ENCODE results near the gene ADARB1. TPM values are rescaled to one million over a fixed set of nuclear protein-coding genes. Genes with fewer than 3 reads are reported as not detected.

ADARB1 gene
- total RNA-seq, 1 donor = 2.1 TPM

- no peak for TF ChIP-seq CTCF (IDR thresholded peaks at IDR 0.05; ENCODE audit: insufficient read depth, low read length)
- H3K4me3 ChIP-seq (ENCODE audit: low read depth, low read length) = no peak overlapping the region
- DNase-seq (ENCODE audit: low read depth) = no peak
Observed at GRCh38 chr21:45267390-45267760, 193.0 kb downstream of the ADARB1 start.

GRCh38 chr21:45269861-45270260 is 195.5 kb downstream of the ADARB1 start:
- no peak overlapping the region for H3K4me3 ChIP-seq (ENCODE audit: low read depth, low read length)
- no peak for DNase-seq (ENCODE audit: low read depth)
- no peak for TF ChIP-seq CTCF (IDR thresholded peaks at IDR 0.05; ENCODE audit: insufficient read depth, low read length)

- no peak for TF ChIP-seq CTCF (IDR thresholded peaks at IDR 0.05; ENCODE audit: insufficient read depth, low read length)
- H3K4me3 ChIP-seq (ENCODE audit: low read depth, low read length) = no peak overlapping the region
- no peak for DNase-seq (ENCODE audit: low read depth)
Observed at GRCh38 chr21:45270306-45270821, 196.0 kb downstream of the ADARB1 start.

Other genes starting within 250 kb of the ADARB1 start
- 226 and 233 TPM in 2 replicates for gene PTTG1IP, start 200.9 kb upstream of the ADARB1 start, total RNA-seq (ENCODE audit: low replicate concordance)
- 0.09 TPM in 1 of 2 replicates, not detected in the other for gene ITGB2, start 153.7 kb upstream of the ADARB1 start, total RNA-seq (ENCODE audit: low replicate concordance)
- 6.0 and 7.4 TPM in 2 replicates for gene SLX9, start 134.6 kb upstream of the ADARB1 start, total RNA-seq (ENCODE audit: low replicate concordance)
- gene POFUT2, start 213.3 kb downstream of the ADARB1 start, total RNA-seq (ENCODE audit: low replicate concordance) = 23.8 and 48.6 TPM in 2 replicates